Brain microvascular endothelial cell (primary cell): ENCODE data around the gene MMP21.

Source experiments
- DNase-seq: peaks from one replicate; pipeline ENCODE4 v3.0.0-alpha.2; 2020
- H3K27ac ChIP-seq: fragments of 250-450 bp; sonication (Bioruptor Pico); 2 replicates; pipeline ENCODE4 v1.5.1; 2020; ENCODE audit warnings: mild to moderate bottlenecking, moderate library complexity
- H3K27me3 ChIP-seq: fragments of 250-450 bp; sonication (Bioruptor Pico); replicated peaks from 2 replicates; pipeline ENCODE4 v1.5.1; 2020; ENCODE audit warnings: mild to moderate bottlenecking
- H3K36me3 ChIP-seq: fragments of 250-450 bp; sonication (Bioruptor Pico); replicated peaks from 2 replicates; pipeline ENCODE4 v1.5.1; 2020; ENCODE audit warnings: mild to moderate bottlenecking
- H3K4me3 ChIP-seq: 2 replicates; pipeline ENCODE4 v1.5.1; 2011; ENCODE audit warnings: low read depth, mild to moderate bottlenecking, control low read depth, low read length, moderate library complexity
- in situ Hi-C: cut with HindIII; loops from 2 replicates; pipeline ENCODE4 v1.10.0; 2017; ENCODE audit warnings: low sequenced_read_pairs, low pct_ligation_motif_present
- TF ChIP-seq, protein P1 (sequence below): IDR thresholded peaks from 2 replicates; pipeline ENCODE4 v1.5.1; 2011; ENCODE audit warnings: low read depth, mild to moderate bottlenecking, moderate library complexity, low read length, control low read depth, inconsistent platforms; ENCODE audit errors: missing control alignments

The MMP21 gene

DNA sequence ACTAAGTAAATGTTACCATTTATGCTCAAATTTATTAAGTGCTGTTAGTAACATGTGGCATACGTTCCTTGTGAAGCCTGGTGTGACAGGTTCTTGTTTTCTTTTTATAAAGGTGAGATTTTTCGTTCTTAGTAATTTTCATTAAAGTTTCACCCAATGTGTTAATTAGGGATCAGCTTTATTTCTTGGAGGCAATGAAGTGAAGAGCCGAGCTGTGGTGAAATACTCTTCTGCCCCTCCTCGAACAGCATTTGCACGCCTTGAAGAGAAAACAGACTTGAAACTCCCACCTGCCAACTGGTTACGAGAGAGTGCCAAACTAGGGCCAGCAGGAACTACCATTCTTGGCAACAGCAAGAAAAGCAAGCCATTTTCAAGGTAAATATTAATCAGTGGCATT, 54.6 kb downstream of the MMP21 start:
- in situ Hi-C loops = no loop called here
- Histone ChIP-seq H3K27me3 (no peaks in the 10 kb centered on the region), H3K36me3 (peaks cover 22% of the 10 kb centered on the region)

DNA sequence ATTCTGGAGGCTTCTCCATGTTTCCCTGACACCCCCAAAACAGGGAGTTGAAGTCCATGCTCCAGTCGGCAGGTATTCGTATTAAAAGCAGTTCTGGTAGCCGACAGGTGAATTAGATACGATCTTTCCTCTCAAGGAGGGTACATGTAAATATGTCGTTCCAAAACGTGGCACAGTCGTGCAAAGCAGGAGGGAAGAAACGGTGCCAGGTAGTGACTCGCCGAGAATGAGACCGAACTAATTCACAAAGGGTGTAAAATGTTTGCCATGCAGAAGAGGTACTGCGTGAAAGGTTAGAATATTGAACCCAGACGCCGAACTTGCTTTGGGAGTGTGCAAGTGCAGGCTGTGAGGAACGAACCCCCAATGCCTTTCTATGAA, 55.6 kb downstream of the MMP21 start:
- peak overlapping the region; percentile 94 for H3K4me3 ChIP-seq
- DNase-seq = no peak
- H3K36me3 ChIP-seq = peaks cover 16% of the 10 kb centered on the region
- H3K27me3 ChIP-seq = no peaks in the 10 kb centered on the region
- in situ Hi-C loops = no loop called here
- TF ChIP-seq, protein P1, sequence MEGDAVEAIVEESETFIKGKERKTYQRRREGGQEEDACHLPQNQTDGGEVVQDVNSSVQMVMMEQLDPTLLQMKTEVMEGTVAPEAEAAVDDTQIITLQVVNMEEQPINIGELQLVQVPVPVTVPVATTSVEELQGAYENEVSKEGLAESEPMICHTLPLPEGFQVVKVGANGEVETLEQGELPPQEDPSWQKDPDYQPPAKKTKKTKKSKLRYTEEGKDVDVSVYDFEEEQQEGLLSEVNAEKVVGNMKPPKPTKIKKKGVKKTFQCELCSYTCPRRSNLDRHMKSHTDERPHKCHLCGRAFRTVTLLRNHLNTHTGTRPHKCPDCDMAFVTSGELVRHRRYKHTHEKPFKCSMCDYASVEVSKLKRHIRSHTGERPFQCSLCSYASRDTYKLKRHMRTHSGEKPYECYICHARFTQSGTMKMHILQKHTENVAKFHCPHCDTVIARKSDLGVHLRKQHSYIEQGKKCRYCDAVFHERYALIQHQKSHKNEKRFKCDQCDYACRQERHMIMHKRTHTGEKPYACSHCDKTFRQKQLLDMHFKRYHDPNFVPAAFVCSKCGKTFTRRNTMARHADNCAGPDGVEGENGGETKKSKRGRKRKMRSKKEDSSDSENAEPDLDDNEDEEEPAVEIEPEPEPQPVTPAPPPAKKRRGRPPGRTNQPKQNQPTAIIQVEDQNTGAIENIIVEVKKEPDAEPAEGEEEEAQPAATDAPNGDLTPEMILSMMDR = no peak
- H3K27ac ChIP-seq = peak overlapping the region; percentile 78

More for the DNA sequence above, 54.6 kb downstream of the MMP21 start:
- DNase-seq = no peak
- Histone ChIP-seq H3K27ac (no peak overlapping the region), H3K4me3 (no peak overlapping the region)
- TF ChIP-seq, protein P1 = no peak

DNA sequence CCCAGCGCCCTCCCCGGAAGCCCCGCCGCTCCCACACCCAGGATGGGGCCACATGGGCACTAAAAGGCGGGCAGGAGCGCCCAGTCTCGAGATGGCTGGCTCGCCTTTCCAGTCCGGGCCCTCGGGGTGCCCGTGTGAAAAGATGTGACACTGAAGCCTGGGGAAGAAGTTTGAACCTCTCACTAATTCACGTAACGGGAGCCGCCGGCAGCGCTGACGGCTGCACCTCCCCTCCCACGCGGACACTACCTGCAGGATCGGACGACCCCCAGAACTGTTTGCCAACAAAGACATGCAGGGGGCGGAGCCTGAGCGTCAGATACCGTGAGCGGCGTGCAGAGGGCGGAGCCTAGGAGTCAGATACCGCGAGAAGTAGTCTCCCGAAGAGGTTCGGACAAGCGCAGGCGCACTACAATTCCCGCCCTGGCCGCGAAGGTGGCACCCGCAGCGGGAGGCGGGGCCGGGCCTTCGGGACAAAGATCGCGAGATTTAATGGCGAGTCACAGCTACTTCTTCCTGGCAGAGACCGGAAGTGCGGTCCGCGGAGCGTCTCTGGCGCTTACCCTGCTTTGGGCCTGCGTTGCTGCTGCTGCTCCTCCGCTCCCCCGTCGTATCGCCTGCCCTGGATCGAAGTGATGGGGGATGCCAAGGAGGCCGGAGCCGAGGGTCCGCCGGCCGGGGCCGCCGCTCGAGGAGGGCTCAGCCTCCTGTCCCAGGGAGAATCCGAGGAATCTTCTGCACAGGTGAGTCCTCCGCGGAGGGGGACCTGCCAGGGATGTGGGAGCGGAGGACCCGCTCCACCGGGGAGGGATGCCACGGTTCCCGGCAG, 56.2 kb downstream of the MMP21 start, which contains the start of gene EDRF1:
TSS of gene EDRF1 (plus strand) at position 537 of the 829 bp plus-strand sequence. CDS start at position 636, 99 bp downstream.
- peaks cover 12% of the 10 kb centered on the region for H3K36me3 ChIP-seq
- DNase-seq = peak; percentile 99
- in situ Hi-C loops = no loop called here
- TF ChIP-seq, protein P1 = no peak
- peak within 1 kb of the TSS; percentile 78 for H3K27ac ChIP-seq
- no peaks in the 10 kb centered on the region for H3K27me3 ChIP-seq
- peak within 1 kb of the TSS; percentile 94 for H3K4me3 ChIP-seq
